CD4-positive, alpha-beta T cell treated with Interleukin-4 for 1 hour (primary cell): ENCODE results near the gene HSPA9.
"Not testable (repeated sequence)": the region's sequence is repeated elsewhere in the genome, so short reads cannot be mapped to it uniquely, and the experiment has no call there.

ENCODE experiments used
- DNase-seq, 2 donors: peaks; one replicate each; pipeline ENCODE4 v3.0.0-alpha.2; 2020 to 2022

Gene HSPA9

DNA sequence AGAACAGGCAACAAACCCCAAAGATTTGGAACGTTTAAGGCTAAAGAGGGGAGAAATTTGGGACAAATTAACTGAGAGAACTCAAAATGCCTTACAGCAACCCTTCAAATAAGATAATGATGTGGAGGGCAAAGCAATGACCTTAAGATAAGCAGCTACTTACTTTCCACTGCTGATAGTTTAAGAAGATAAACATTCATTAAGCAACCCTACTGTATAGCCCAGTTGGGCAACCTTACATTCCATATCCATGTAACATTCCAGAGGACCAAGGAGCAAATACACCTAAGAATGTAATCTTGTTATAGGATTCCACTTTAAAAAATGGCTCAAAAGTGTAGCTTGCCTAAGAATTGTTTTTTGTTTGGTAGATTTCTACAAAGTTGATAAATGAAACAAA, 47.0 kb downstream of the HSPA9 start:
- no peak for DNase-seq

DNA sequence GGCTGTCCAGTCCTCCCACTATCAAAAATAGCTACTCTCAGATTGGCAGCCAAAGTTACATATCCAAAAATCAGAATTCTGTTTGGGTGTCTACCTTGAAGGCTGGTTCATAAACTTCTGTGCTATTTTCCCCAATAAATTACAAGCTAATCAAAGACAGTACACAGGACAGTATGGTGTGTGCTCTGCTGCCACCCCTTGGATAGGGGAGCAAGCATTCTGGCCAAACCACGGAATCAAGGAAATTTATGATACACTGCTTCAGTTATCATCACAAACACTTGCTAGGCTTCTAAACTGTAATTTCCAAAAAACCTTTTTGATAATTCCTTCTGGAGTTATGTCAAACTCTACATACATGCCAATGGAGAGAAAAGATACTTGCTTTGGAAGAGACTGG, 48.0 kb downstream of the HSPA9 start:
- no peak for DNase-seq

DNA sequence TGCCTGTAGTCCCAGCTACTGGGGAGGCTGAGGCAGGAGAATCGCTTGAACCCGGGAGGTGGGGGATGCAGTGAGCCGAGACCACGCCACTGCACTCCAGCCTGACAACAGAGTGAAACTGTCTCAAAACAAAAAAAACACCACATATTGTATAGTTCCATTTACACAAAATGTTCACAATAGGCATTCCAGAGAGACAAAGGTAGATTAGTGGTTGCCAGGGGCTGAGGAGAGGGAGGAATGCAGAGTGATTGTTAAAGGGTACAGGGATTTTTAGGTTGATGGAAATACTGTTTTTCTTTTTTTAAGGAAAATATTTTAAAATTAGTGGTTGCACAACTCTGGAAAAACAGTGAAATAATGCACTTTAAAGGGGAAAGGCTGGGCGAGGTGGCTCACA, 51.8 kb downstream of the HSPA9 start:
- DNase-seq, result no peak

DNA sequence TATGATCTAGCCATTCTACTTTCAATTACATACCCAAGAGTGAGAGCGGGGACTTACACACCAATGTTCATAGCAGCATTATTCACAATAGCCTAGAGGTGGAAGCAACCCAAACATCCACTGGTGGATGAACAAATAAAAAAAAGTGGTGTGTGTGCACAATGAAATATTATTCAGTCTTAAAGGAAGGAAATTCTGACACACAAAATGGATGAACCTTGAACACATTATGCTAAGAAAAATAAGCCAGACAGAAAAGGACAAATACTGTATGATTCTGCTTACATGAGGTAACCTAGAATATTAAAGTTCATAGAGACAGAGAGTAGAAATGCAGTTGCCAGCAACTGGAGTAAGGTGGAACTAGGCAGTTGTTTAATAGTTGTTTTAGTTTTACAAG, 54.2 kb downstream of the HSPA9 start:
- no peak for DNase-seq

DNA sequence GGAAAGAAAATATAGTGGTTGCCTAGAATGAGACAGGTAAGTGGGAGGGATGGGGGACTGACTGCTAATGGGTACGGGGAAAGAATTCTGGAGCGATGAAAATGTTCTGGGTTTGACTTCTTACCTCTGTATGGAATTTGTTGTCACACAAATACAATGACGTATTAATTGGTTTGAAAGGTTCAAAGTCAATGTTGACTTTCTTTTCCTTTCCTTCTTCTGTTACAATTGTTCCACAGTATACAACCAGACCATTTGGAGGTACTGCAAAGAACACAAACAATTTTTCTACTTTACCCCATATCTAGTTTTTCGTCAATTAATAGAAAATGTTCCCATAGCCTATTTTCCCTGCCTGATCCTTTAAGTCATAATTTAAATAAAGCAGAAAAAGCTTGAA, 57.8 kb downstream of the HSPA9 start:
- DNase-seq, result no peak

DNA sequence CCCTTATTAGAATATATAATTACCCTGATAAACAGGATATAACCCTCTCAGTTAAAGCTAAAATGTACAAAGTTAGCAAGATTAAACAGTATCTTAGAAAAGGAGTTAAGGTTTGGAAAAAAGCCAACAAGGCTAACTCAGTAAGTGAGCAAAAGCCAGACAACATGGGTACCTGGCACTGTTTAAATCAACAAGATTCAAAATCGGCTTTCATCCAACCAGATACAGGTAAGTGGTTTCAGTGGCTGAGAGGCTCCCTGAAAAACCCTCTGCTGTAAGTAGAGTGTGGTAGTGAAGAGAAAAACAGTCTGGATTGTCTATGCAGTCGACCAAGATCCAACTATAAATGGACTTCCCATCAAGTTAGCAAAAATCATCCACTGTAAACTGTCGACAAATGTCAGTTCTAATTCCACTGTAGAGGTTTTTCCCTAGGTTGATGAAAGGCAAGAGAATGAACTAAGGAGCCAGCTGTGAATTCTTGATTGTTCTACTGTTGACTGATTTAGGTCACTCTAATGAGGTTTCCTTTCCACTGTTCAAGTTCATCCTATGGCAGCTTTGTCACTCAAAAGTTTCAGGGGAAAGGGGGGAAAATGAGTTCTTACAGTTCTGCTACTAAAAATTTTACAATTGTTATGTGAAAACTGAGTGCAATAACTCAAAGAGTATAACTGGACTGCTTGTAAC, 59.5 kb downstream of the HSPA9 start:
- no peak for DNase-seq

DNA sequence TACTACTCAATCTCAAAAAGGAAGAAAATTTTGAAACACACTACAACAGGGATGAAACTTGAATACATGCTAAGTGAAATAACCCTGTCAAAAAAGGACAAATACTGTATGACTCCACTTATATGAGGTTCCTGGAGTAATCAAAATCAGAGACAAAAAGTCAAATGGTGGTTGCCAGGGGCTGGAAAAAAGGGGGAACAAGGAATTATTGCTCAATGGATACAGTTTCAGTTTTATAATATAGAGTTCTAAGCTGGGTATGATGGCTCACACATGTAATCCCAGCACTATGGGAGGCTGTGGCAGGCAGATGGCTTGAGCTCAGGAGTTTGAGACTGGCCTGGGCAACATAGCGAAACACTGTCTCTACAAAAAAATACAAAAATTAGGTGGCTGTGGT, 61.2 kb downstream of the HSPA9 start:
- no peak for DNase-seq

DNA sequence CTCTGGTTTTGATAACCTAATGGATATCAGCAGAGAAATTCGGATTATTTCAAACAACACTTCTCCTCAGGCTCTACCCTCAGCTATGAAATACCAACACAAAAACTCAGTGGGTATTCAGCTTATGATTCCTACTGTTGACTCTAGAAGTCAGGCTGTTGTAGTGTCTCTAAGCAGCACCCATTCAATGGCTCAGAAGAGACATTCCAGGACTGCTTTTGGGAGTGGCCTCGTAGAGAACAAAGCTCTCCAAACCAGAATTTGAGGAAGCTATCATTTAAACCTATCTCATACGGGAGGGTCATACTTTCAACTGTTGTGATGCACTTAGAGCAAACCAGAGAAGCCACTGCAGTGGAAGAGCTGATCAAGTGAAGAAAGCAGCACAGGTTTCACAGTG, 66.2 kb downstream of the HSPA9 start:
- no peak for DNase-seq

DNA sequence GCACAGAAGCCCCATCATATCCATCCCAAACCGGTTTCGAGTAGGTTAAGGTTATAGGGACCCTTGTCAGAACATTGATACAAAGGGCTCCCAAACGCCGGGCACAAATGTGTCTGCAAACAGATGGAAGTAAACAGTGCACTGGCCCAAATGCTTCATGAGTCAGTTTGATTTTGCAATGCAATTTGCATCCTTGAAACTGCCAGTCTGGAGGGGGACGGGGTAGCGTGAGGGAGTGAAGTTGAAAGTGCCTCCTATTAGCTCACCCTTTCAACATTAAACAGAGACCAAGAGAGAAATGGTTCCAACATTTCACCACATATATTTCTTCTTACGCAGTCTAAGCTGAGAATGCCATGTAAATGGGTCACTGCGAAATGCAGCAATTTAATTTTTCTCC, 67.7 kb downstream of the HSPA9 start:
- DNase-seq, result not testable (repeated sequence)

DNA sequence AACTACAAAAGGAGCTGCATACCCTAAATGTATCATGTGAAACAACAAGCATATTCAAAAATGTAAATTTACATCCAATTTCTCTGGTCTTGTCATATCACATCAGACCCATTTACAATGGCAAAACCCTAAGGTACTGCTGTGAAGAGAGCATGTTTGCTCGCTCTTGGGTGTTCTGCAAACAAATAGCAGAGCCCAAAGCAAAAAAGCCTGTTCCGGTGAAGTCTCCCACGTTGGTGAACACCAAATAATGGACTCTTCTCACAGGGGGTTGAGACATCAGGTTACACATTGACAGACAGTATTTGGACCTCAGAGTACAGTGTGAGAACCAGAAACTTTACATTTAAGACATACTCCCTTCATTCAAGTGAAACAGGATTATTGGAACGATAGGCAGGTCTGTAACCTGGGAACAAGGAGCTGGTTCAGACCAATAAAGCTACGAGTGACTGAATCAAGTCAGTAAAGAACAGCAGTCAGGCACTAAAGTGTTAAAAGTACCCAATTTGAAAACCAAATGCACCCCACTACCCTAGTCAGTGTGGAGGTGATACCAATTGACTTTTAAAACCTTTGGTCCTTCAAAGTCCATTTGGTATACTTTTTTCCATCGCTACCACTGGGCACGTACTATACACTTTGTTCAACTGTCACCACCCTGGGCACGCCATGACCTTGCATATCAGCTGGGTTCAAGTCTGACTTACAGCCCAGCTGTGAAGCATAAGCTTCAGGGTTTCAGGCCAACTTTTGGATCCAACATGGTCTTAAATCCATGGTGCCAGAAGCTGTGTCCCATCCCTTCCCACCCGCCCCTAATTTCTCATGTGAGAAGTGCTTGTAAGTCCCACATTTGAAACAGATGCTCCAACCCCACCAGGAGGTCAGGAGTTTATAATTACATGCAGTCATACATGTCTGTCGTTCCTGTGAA, 68.6 kb downstream of the HSPA9 start:
- no peak for DNase-seq

DNA sequence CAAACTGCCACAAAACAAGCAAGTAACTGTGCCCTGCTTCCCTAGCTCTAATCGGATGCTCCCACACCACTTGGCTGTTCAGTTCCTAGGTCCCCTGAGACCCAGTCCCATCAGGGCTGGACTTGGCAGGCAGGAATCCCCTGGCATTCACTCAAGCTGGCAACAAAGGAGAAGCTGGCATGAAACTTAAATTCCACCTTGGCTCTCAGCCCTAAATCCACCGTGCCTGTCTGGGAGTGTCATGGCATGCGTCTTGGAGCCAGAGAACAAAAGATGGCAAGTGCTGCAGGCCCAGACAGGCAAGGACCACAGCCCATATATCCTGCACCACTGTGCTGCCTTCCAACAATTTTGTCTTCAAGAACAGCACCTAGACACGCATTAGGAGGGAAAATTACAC, 70.4 kb downstream of the HSPA9 start:
- DNase-seq, result no peak
